GM19238 (cell line): ENCODE measurements around the gene USP40.

ENCODE experiments used
- DNase-seq: peaks from one replicate; pipeline ENCODE4 v3.0.0; 2011; ENCODE audit warnings: low spot score; ENCODE audit not compliant: insufficient read length

Gene USP40

DNA sequence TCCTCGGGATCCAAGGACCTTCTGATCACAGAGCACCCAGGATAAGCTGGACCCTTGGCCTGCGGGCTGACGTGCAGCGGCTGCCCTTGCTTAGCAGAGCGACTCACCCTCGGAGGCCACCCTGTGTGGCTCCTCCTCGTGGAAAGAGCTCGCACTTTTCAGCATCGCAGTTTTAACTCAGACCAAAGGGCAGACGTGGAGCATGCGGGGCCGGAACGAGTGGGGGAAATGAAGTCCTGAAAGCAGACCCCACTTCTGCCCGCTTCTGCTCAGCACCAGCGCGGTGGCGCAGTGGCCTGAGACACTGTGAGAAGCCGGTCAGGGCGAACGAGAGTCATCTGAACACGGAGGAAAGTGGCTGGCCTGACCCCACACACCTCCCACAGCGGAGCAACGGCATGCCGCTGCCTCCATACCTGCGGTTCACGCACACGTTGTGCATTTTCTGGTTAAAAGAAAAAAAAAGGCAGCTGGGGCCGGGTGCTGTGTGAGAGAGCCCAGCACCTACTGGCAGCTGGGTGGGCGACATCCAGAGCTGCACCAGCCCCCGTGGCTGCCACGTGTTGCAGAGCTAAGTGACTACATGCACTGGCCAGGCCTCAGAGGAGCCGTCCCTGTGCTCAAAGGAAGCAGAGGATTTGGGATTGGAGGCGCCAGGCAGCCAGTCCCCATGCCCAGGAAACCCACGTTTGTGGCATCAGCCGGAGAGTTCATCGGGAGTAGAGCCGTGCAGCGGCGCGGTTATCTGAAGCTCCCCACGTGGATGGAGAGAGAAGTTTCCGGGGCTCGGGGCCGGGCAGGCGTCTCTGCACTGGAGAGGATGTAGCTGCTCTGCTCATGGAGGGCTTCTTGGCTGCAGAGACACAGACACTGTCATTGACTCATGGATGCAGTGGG is 89.7 kb downstream of the USP40 start:
- no peak for DNase-seq

DNA sequence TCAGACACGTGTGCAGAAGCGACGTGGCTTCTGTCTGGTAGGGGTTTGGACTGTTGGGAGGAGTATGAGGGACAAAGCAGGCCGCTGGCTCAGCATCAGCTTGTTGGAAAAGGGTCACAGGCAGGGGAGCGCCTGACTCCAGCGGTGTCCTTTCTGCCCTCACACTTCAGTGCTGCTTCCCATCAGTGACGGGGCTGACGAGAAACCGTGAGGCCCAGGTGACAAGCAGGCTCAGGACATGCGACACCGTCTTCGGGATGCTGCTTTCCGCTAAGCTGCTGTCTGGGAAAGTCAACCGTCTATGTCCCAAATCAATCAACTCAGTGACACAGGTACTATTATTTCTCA is 90.5 kb downstream of the USP40 start:
- no peak for DNase-seq

DNA sequence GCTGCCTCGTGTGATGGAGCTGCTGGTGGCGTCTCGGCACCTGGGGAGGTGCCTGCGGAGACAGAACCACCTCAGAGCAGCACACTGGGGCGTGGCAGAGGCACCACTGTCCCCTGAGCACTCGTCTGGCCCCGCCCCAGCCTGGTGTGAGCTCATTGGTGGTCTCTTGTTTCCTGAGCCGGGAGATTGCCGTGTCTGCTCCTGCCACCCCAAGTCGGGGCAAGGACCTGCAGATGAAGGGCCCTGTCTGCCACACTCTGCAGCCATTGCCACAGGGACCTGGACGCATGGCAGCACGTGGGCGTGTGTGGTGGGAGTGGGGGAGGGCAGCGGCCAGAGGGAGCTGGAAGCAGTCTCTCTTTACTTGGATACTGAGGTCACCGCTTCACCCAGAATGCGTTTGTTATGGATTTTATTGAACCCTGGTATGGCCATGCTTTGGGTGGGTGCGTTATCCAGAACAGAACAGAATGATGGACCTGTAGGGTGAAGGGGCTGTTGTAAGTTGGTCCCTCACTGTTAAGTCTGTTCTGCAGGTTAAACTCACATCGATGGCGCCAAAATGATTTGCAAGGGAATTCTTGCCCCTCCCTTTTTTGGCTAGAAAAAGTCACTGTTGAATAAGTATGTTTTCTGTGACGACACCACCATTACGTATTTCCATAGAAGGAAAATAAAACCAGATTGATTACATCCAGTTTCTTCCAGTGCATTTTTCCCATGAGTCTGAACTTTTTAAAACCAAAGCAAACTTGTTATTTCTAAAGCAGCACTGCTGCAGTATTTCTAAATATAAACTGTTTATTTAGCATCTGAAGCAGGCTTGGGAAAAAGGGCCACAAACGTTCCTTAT is 92.0 kb downstream of the USP40 start:
- no peak for DNase-seq

DNA sequence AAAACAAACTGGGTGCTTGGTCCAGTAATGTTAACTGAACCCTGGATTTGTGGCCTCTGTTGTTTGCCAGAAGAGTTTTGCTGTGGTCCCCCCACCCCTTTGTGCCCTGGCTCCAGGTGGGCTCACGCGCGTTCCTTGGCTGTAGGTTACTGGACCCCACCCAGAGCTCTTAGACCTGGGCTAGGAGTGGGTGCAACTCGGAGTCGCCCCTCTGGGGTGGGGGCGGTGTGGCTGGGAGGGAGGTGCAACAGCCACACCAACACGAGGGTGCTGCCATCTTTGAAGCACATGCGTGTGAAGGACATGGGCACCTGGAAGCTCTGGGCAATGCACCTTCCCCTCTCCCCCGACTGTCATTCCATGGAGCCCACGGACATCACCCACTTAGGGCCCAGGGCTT is 92.7 kb downstream of the USP40 start:
- DNase-seq: no peak

DNA sequence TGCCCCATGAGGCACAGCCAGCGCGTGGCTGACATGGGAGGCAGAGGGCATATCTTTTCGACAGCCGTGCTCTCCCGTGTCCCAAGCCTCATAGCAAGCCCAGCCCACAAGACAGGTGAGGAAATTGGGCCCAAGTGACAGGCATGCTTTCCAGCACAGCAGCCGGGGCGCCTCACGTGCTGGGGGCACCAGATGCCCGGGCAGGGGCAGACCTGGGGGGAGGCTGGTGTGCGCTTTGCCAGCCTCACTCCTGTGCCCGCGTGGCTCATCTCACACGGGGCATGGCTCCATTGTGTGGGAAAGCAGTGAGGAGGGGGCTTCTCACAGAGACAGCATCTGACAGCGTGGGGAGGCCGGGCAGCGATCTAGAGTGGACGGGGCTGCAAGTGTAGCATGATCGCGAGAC is 93.2 kb downstream of the USP40 start:
- no peak for DNase-seq

DNA sequence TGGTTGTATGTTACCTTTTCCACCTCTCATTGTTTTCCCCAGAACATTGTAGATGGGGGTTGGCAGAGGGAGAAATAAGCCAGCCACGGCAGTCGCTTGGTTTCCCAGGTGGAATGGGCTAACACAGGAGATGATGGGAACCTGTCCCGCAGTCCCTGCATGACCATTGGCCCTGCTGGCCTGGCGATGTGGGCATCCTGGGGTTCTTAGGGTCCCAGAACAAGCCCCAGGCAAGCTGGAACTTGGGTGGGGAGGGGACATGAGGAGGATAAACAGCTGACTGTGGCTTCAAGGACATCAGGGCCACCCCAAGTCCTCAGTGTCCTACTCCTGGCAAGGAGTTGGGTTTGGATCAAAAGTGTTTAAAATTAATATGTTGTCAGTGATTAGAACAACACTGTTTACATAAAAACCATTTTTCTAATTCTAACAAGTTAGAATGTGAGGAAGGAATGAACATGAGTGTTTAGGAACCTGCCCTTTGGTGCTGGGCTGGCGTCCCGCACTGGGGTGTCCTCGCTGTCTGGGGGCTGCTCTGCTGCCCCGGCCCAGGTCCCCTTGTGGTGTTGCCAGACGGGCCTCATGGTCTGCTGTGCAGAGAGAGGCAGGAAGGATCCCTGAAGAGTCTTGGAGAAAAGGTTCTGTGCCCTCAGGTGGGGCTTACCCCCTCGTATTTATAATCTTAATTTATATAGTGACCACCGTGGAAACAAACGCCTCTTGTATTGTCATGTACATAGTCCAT is 95.1 kb downstream of the USP40 start:
- DNase-seq: no peak

DNA sequence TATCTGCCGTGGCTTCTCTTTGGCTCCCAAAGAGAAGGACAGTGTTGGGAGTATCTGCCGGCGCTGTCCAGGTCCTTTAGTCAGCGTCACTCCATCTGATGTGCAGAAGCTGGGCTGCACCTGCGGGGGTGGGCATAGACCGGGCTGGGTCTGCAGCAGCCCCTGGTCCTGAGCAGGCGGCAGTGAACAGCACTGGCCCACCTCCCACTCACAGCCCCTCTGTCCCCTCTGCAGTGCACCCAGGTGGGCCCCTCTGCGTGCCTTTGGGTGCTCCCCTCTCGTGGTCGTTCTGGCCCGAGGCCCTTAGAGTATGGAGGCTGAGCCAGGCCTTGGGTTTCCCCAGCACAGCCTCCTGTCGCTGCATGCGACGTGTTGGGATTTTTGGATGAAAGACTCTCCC is 95.7 kb downstream of the USP40 start:
- DNase-seq: no peak

DNA sequence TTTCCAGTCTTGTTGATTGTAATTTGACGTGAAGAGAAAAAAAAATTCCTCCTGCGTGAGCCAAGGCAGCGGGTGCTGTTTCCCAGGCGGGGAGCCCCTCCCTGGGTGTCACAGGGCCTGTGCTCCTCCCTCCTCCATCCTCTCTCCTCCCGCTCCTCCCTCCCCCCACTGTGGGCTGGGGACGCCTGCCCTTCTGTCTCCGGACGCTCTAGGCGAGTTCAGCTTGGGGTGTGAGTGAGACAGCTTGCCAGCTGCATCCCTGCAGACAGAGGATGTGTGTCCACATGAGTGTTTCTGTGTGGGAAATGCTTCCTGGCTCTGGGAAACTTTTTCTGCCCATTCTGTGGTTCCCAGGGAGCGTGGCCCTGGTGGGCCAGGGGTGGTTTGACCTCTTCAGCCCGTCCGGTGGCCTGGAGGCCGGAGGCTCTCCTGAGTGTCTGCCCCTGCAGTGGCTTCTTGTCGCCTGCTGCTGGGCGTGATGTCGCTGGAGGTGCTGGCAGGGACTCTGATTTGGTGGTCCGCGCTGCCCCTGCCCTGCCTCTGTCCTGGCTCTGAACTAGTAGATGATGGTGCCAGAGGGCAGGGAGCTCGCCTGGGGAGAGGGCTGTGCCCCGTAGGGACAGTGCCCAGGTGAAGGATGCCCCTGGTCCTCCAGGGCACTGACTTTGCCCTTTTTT is 96.4 kb downstream of the USP40 start:
- no peak for DNase-seq

DNA sequence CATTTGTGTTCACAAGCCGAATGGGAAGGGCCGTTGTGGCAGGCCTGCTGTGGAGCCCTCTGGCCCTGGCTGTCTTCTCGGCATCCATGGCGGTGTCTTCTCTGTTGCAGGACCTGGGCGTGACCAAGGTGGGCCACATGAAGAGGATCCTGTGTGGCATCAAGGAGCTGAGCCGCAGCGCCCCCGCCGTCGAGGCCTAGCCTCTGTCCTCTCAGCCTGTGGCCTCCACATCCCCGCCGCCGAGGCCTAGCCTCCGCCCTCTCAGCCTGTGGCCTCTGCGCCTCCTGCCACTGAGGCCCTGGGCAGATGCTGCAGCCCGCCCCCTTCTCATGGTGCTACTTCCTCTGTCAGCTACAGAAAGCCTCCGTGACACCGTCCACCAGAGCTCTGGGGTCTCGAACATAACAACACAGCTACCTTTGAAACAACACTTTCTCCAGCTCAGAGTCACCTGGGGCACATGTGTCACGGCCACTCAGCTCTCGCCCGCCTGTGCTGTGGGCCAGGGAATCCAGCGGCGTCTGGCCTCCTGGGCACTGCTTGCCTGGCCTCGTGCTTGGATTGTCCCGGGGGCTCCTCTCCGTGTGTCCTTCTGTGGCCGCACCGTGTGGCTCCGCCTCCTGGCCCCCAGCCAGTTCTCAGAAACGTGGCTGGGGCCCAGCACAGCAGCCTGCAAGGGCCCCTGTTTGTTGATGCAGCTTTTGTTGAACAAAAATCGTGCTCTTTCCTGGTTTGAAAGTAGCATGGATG is 97.1 kb downstream of the USP40 start:
- no peak for DNase-seq

DNA sequence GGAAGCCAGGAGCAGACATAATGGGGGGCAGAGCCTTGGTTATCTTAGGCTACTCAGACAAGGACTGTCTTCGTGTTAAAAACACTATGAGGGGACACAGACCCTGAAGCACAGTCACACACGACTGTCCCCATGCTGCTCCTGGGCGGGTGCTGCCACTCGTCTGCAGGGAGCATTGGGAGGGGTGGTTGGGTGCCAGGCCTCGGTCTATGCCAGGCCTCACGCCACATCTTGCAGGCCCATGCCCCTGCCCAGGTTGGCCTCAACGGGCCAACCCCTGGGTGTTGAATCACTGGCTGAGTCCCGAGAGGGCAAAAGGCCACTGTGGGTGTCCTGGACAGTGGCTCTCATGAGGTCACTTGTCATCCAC is 97.9 kb downstream of the USP40 start:
- DNase-seq: no peak

DNA sequence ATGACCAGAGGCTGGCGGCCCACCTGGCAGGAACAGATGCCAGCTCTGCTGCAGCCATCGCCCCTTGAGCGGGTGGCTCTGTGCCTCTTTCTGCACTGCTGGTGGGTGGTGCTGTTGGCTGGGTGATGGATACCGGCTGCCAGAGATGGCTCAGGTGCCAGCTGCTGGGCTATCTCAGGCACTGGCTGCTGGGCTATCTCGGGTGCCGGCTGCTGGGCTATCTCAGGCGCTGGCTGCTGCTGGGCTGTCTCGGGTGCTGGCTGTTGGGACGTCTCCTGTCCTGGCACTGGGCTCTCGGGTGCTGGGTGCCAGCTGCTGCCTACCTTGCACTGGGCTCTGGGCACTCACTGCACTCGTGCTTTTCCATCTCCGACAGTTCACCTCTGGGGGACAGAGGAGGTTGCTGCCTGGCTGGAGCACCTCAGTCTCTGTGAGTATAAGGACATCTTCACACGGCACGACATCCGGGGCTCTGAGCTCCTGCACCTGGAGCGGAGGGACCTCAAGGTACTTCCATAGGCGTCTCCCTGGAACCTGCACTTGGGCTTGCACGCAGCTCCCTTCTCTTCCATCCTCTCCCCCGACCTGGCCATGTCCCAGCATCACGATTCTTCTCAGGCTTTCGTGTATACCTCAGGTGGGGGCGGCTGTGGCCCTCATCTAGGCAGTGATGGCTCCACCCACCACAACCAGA is 98.4 kb downstream of the USP40 start:
- no peak for DNase-seq

DNA sequence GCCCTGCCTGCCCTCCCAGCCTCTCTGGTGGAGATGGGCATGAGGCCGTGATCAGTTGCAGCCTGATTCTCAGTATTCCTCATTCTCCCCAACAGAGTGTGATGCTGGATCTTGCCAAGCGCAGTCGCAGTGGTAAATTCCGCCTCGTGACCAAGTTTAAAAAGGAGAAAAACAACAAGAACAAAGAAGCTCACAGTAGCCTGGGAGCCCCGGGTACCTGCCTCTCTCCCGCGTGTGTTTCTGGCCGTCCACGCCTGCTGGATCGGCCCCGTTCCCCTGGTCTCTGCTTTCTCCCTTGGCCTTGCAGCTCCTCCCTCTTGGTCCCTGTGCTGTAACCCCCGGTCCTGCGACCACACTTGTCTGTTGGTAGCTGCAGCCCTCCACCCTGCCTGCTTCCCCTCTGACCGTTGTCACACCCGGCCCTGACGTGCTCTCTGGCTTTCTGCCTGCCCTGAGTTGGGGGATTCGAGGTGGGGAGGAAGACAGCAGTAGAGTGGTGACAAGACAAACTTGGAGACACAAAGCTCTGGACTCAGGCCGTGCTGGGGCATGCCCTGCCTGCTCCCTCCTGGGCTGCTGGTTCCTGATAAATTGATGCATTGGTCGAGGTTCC is 99.5 kb downstream of the USP40 start:
- DNase-seq: no peak

DNA sequence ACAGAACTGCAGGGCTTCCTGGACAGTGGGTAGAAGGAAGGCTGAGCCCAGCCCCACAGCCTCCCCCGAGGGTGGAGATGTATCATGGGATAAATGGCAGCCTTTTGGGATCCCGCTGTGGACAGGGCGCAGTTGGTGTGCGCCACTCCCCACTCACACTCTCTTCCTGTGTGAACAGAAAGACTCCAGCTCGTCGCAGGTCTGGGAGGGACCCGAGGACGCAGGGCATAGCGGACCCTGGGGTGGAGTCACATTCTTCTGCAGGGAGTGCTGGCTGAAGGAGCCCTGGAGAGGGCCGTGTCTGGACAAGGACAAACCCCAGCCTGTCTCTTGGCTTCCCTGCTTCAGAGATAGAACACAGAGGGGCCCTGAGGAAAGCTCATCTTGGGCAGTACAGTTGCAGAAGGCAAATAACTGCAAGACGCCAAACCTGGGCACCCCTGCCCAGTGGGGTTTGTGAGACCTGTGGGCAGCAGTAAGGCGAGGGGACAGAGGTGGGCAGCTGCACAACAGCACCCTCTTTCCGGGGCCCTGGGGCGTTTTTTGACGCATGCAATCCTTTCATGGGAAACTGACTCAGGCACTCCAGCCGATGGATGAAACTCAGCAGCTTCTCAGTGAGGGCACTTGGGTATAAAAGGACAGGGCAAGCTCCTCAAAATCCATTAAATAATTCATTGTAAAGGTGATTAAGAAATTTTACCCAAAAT is 101.9 kb downstream of the USP40 start:
- DNase-seq: no peak

DNA sequence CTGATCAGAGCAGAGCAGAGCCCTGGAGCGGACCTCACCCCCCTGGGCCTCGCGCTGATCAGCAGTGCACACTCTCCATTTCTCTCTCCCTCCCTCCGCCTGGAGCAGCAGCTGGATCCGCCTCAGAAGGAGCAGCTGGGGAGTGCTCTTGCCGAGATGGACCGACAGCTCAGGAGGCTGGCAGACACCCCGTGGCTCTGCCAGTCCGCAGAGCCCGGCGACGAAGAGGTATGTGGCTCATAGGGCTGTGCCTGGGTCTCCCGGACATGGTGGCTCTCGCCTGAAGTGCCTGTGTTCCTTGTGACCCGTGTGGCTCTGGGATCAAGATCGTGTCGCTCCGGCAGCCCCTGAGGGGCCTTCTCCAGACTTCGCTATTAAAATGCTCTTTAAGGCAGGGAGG is 102.5 kb downstream of the USP40 start:
- no peak for DNase-seq

DNA sequence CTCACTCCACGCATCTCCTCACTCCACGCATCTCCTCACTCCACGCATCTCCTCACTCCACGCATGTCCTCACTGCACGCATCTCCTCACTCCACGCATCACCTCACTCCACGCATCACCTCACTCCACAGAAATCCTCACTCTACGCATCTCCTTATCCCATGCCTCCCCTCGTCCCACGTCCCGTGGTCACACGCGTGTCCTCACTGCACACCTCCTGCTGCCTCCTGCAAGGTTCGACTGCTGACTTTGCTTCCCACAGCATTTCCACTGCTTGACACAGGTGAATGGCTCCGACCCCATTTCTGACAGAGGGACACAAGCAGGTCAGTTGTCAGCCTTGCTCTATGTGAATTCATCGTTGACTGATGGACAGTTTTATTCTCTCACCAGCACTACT is 103.0 kb downstream of the USP40 start:
- no peak for DNase-seq

DNA sequence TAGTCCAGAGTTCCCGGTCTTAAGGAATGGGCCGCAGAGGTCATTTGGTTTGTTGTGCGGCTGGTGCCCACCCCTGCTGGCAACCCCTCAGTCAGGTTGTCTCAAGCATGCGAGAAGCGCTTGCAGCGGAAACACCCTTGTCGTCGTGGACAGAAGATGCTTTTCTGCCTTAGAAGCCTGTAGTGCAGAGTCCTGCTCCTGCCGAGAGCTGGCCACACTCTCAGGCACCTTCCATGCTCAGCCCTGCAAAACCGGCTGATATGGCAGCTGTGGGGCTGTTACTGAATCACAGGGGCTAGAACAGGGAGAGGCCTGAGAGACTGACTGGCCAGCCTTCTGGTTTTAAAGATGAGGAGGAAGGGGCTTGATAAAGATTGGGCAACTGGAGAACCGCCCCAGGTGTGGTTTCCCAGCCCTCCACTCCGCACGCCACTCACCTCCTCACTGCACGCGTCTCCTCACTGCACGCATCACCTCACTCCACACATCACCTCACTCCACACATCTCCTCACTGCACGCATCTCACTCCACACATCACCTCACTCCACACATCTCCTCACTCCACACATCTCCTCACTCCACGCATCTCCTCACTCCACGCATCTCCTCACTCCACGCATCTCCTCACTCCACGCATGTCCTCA is 103.6 kb downstream of the USP40 start:
- DNase-seq: no peak

DNA sequence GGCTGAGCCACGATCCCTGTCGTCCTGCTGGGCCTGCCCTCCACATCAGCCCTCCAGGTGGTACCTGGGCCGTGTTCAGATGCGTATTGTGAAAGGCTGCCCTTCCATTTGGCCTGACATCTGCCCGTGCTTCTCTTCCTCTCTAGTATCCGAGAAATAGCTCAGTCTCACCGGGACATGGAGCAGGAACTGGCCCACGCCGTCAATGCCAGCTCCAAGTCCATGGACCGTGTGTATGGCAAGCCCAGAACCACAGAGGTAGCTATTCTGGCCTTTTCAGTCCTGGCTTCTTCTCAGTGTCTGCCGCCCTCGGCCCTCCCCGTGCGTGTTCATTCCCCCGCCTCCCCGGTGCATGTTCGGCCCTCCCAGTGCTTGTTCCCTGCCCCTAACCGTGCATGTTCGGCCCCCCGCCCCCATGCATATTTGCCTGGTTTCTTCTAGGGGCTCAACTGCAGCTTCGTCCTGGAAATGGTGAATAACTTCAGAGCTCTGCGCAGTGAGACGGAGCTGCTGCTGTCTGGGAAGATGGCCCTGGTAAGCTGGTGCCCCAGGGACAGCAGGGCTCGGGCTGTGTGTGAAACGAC is 104.3 kb downstream of the USP40 start:
- no peak for DNase-seq

DNA sequence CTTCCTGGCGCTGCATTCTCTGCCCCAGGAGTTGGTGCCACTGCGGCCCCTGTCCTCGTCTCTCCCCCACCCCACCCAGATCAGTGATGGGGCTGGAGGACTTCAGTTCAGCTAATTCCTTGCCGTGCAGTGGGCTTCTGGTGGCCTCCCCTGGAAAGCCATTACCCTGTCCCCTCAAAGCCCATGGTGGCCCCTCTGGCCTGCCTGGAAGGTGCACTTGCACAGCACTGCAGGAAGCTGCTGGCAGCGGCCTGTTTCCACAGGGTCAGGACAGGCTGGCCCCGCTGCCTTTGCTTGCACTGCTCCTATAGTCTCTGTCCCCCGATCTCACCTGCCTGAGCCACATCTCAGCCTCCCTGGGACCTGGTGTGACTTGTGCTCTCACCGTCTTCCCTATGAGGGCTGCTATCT is 105.1 kb downstream of the USP40 start:
- no peak for DNase-seq
